ENCODE results near the gene PCNP. TPM values are rescaled to one million over a fixed set of nuclear protein-coding genes. Genes with fewer than 3 reads are reported as not detected.

PCNP gene
- total and polyA plus RNA-seq, 2 donors (not counting 3 experiments of a cell fraction or from before 2014, with no cell fraction given), result 22.7 to 137 TPM

- no peak overlapping the region for H3K4me3 ChIP-seq (replicated peaks in 1 of 3; ENCODE audit: insufficient read depth in 1 of 3, low read depth in 1 of 3, low read length in 3 of 3)
- BruUV-seq (replicated peaks), result no TSS peak
- dilution Hi-C loops (cut with MboI; ENCODE audit: extremely low pct_ligation_motif_present, low sequenced_read_pairs) (no loop called here), intact Hi-C loops (cut with micrococcal nuclease) (loop anchor here (10.0 kb wide), 1 partner anchor 1168 kb away; no protein-coding TSS in a partner anchor)
- no peaks in the 10 kb centered on the region for H3K4me1 ChIP-seq (ENCODE audit: control insufficient read depth, extremely low read depth, insufficient read depth, low read length)
- H4K20me1 ChIP-seq (replicated peaks; ENCODE audit: control insufficient read depth, extremely low read depth, insufficient read depth, low read length), result no peaks in the 10 kb centered on the region
- H3K27me3 ChIP-seq (ENCODE audit: control insufficient read depth in 2 of 2, insufficient read depth in 2 of 2, low read length in 2 of 2), result no peaks in the 10 kb centered on the region
- no peaks in the 10 kb centered on the region for H3K9me1 ChIP-seq (replicated peaks; ENCODE audit: control insufficient read depth, extremely low read depth, insufficient read depth, low read length)
- H2AFZ ChIP-seq (ENCODE audit: low read depth, low read length), result no peak overlapping the region
- H3K27ac ChIP-seq (ENCODE audit: insufficient read depth, low read depth, low read length), result no peak overlapping the region
- DNase-seq (ENCODE audit: low read depth, low spot score) (no peak), FAIRE-seq (no peak)
- TF ChIP-seq POLR2A (IDR thresholded peaks at IDR 0.05; ENCODE audit: low read depth, low read length) (no peak), CTCF (IDR thresholded peaks at IDR 0.05; ENCODE audit: extremely low read depth in 1 of 2, insufficient read depth in 1 of 2, low read depth in 1 of 2, low read length in 2 of 2) (no peak), GATA2 (IDR thresholded peaks at IDR 0.05; ENCODE audit: insufficient read depth, insufficient read length, low read depth, low read length) (no peak), EZH2 (IDR thresholded peaks at IDR 0.05; ENCODE audit: borderline replicate concordance, low read depth, low read length, severe bottlenecking) (no peak), MAX (IDR thresholded peaks at IDR 0.05; ENCODE audit: insufficient read depth, insufficient read length) (no peak), FOS (IDR thresholded peaks at IDR 0.05; ENCODE audit: borderline replicate concordance, insufficient read depth, low read length) (no peak), JUN (IDR thresholded peaks at IDR 0.05; ENCODE audit: borderline replicate concordance, insufficient read depth, insufficient read length, low read depth) (no peak), MYC (IDR thresholded peaks at IDR 0.05; ENCODE audit: low read depth, low read length) (no peak), POLR2AphosphoS5 (IDR thresholded peaks at IDR 0.05; ENCODE audit: insufficient read depth, low read depth, low read length) (no peak)
- no peaks in the 10 kb centered on the region for H3K36me3 ChIP-seq (ENCODE audit: control insufficient read depth in 2 of 2, extremely low read depth in 1 of 2, insufficient read depth in 2 of 2, low read length in 2 of 2)
- no peak overlapping the region for H3K4me2 ChIP-seq (ENCODE audit: insufficient read depth, low read length)
- no peak overlapping the region for H3K9ac ChIP-seq (replicated peaks; ENCODE audit: extremely low read depth, insufficient read depth, low read length)
- ChIA-PET POLR2A (no interaction called here), CTCF (no interaction called here)
- no peaks in the 10 kb centered on the region for H3K79me2 ChIP-seq (ENCODE audit: control insufficient read depth, insufficient read depth, low read length)
- no peaks in the 10 kb centered on the region for H3K9me3 ChIP-seq (replicated peaks; ENCODE audit: control insufficient read depth, insufficient read depth, low read length)
Observed at GRCh38 chr3:101633186-101633585, 59.2 kb downstream of the PCNP start.
